GM18519 (cell line): Measurements from ENCODE around the gene STK4.

Experiments used
- ATAC-seq: cut with Tn5 transposase; IDR thresholded peaks from one replicate; pipeline ENCODE4 v1.9.1; 2021; ENCODE audit warnings: mild to moderate bottlenecking, moderate library complexity; ENCODE audit not compliant: unreplicated experiment, low FRiP score

The STK4 gene

DNA sequence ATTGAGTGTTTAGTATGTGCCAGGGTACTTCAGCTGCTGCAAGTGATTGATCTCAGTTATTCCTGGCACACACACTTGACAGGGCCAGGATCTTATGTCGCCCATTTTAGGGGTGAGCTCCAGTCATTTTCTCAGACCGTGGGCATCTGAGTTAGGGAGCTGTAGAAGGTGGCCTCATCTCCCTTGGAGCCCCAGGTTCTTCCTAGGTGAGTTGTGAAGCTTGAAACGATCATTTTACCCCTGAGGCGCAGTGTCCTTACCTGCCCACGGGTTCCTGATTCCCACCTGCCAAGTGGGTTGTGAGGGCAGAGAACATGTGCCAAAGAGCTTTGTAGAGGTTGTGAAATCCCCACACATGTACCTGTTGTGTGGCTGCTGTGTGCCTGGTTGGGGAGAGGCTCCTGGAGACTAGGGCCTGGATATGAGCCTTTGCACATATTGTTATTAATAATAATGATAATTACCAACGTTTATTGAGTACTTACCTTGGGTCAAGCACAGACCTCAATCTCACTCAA, 135.1 kb downstream of the STK4 start:
- ATAC-seq, result no peak

DNA sequence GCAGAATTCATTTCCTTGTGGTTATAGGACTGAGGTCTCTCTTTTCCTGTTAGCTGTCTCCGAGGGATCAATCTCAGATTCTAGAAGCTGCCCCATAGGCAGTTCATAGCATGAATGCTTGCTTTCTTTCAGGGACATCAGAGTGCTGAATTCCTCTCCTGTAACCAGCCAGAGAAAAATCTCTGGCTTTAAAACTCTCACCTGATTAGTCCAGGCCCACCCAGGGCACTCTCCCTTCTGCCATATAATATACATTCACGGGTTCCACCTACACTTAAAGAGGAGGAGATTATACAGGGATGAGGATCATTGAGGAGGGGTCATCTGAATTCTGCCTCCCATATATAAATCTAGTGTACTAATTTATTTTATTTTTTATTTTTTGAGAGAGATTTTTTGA, 136.8 kb downstream of the STK4 start:
- no peak for ATAC-seq

DNA sequence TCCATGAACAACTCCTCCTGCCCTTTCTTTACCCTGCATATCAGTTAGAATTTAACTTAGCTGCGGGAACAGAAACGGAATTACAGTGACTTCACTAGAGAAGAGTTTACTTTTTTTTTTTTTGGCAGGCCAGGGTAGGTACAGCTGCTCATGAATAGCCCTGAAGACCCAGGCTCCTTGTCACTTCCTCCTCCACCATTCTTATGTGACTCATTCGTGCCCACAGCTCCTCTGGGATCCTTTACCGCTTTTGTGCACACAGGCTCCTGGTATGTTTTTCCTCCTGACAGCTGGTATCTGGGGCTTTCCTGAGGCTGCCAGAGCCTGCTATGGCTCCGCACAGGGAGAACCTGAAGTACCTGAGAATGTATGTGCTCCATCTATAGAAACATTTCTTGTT, 138.5 kb downstream of the STK4 start:
- no peak for ATAC-seq

DNA sequence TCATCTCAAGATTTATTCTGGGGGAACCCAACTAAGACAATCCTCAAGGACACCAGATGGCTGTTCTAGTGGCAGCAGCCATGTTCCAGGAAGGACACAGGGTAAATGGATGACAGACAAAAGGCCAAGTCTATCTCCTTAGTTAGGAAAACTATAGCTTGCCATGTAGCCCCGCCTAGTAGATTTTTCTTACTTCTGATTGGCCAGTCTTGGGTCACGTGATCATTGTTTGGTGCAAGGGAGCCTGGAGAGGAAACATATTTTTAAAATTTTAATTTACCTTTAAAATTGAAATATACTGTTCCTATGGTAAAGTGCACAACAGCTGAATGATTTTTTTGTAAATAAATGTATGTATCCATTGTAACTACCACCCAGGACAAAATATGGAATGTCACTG, 139.0 kb downstream of the STK4 start:
- no peak for ATAC-seq

DNA sequence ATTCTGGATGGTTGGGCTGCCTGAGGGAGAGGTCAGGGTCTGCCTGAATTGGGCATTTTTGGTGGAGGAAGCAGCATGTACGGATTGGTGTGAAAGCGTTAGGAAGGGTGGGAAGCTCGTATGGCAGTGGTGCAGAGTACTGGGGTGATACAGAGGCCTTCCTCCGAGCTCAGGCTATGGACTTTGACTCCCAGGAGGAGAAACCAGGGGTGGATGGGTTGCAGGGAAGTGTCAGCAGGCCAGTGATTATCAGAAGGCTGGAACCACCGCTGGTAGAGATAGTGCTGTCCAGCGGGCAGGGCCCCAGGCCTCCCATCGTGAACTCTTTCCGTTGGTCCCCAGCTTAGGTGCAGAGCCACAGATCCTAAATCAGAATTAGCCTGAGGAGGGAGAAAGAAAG, 143.3 kb downstream of the STK4 start:
- no peak for ATAC-seq

DNA sequence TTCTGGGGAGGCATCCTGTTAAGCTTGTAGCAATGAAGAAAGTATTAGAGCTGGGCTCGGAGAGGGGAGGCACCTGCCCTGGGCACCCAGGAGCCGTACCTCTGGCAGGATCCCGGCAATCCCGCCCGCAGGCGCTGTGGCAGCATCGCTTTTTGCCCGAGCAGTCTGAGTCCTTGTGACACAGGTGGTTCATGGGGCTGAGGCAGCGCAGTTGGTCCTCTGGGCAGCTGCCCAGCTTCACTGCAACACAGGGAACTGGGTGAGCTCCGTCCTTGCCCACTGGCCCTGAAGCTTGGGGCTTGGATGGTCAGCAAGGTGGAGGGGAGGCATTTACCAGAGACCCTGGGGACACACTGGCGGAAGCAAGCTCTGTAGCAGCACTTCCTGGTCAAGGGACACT, 144.0 kb downstream of the STK4 start:
- no peak for ATAC-seq

DNA sequence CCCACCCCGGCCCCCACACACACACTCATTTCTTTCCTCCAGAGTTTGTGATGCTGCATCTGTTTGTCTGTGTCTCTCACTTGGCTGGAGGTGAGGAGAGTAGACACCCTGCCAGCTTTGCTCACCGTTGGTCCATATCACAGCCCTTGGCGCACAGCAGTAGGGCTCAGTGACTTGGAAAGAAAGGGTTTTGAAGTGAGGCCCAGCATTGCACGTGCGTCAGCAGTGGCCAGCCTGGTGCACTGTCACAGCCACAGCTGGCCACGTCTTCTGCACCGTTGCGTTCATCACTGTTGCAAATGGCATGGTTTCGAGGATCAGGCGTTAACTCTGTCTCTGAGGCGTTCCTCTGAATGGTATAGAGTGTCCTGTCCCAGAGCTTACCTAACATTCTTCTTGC, 145.0 kb downstream of the STK4 start:
- no peak for ATAC-seq

DNA sequence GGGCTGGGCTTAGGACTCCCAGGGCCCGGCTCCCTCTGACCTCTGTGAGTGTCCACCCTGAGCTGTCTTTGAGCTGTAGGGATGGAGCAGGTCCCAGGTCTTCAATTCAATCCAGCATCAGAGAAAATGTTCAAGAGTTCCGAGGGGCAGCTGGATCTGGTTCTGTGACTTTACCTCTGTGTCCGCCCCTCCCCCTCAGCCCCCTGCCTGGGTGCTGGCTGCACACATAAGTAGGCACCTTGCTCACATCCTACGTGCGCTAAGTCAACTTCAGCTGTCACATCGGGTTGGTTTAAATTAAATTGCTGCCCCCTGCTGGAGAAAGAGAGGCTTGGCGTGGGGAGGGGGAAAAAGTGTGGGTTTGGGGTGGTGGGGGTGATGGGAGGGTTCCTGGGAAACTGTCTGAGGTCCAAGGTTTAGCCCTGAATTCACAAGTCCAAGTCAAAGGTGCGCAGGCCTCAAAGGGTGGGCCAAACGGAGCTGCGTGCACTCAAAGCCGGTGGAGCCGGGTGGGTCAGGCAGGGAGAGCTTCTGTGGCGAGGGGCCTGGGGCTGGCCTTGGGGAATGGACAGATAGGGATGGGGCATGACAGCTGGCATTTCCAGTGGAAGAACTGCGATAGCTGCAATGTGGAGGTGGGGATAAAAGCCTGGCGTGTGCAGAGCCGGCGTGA, 145.6 kb downstream of the STK4 start:
- no peak for ATAC-seq

DNA sequence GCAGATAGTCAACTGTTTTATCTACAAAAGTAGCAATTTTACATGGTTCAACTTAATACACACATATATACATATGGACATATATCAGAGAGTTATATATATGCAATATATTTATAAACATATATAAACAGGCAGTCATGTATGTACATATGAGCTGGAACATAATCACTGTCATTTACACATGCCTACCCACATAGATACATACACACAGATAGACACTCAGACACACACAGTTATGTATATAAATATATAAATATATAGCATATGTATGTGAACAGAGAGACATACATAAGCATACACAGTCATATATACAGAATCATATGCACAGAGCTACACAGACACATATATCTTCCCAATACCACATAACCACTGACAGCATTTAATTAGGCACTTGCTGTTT, 146.4 kb downstream of the STK4 start:
- ATAC-seq, result no peak

DNA sequence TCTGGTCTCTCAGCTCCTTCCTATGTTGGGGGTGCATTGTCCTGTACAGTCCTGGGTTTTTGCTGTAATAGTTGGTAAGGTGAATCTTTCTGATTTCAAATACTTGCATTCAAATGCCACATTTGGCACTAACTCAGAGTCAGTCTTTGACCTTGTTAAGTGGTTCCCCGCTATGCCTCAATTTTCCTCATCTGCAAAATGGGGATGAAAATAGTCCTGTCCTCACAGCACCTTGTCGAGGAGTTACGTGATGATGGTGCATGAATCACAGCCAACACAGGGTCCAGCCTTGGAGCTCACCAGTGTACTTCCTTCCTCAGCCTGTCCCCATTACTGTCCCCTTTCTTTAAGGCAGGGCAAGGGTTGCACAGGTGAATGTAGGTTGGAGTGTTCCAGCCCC, 147.6 kb downstream of the STK4 start:
- no peak for ATAC-seq

DNA sequence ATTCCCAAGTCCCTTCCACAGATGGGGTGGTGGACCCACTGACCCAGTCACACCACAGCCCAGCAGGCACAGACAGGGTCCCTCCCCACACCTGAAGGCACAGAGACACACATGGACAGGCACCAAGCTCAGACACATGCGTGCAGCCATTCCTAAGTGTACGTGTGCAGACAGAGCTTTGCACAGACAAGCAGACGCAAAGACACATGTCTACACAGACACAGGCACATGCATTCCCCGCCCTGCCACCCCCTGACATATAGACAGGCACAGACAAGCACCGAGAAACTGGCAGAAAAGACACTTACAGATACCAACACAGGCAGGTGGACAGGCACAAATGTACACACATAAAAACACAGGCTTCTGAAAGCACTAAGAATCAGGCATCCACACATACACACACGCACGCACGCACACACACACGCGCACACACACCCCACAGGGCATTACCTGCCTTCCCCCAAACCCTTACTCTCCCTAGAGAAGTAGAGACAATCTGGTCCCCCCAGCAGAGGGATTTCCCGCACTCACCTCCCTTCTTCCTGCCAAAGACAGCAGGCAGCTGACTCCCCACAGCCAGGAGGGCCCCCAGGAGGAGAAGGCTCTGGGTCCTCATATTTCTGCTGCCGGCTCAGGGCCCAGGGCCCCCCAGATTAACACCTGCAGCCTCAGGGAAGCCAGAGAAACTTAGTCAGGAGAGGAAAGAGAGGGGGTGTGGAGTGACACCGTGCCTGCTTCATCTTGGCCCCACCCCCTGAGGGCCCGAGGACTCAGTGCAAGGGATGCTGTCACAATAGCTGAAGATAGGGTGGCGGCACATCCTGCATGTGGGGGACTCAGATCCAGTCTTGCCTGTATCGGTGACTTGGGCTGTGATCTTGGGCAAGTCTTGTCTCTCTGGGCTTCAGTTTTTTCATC, 148.4 kb downstream of the STK4 start, which contains the start of gene WFDC5:
TSS of gene WFDC5 (minus strand) at position 710 of the 921 bp plus-strand sequence. CDS start at position 619, 91 bp downstream.
- no peak for ATAC-seq

DNA sequence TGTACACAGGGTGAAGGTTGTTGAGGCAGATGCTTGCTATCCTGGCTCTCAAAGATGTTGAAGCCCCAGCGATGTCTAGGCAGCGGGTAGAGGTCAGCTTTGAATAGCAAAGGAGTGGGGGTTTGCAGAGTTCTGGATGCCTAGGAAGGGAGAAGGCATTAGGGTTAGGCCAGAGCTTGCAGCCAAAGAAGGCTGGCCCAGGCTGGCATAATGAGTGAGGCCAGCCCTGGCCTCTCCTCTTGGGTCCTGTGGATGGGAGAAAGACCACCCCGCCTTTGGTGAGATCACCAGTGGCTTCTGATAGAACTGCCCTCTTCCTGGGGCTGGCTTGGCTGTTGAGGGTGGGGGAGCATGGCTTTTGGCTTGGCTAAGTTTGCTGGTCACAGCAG, 149.1 kb downstream of the STK4 start:
- ATAC-seq, result no peak

DNA sequence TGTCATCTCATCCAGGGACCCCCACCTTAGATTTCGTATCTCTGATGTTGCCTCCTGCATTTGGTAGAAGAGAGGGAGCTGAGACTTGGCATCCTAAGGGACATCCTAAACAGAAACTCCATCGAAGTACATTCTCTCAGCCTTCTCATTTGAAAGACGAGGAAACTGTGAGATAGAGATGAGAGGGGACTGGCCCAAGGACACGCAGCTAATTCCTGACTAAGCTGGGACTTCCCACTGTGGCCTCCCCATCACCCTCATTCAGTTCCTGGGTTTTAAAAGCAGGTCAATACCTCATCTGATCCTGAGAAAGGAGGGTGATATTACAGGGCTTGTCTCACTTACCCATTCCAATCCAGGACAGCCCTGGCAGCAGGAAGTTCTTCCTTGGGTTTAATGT, 149.5 kb downstream of the STK4 start:
- no peak for ATAC-seq

DNA sequence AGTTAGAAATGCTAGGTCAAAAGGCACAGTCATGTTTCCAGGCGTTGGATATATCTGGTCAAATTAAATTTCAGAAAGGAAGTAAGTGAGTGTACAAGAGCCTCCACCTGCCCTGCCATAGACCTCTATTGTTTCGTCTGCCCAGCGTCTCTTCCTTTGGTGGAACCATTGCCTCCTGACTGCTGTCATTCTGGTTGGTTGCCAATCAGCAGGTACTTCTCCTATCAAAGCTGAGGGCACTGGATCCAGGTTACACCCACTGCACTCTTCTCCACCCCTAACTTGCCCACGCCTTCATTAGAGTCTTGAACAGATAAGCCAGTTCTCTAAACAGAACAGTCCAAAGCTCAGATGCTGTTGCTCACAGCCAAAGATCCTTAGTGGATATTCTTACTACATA, 151.3 kb downstream of the STK4 start:
- no peak for ATAC-seq

DNA sequence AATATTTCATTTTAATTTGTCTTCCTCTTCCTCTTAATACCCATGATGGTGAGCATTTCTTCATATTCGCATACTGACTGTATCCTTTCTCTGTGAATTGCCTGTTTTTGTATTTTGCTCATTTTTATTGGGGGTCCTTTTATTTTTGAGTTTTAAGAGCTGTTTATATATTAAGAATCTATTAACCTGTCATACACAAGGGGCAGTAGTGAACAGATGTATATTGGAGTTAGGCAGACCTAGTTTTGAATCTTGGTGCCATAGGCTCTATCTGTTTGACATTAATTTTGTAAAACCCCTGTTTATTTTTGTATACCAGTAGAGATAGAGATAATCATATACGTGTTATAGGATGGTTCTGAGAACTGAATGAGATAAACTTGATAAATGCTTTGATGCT, 151.7 kb downstream of the STK4 start:
- ATAC-seq, result no peak

DNA sequence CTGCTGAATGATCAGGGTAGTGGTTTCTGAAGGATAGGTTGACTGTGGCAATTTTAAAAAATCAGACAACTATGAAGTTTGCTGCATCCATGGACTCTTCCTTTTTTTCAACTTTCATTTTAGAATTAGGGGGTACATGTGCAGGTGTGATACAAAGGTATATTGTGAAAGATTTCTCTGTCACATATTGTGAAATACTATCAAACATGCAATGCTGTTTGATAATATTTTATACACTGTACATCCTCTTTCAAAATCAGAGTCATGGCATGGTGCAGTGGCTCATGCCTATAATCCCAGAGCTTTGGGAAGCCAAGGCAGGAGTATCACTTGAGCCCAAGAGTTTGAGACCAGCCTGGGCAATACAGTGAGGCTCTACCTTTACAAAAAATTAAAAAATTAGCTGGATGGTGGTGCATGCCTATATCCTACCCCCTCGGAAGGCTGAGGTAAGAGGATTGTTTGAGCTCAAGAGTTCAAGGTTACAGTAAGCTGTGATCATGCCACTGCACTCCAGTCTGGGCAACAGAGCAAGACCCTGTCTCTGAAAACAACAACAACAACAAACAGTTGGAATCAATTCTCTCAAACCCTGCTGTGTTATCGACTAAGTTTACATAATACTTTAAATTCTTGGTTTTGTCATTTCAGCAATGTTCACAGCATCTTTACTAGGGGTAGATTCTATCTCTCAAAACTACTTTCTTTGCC, 153.4 kb downstream of the STK4 start:
- ATAC-seq, result no peak

DNA sequence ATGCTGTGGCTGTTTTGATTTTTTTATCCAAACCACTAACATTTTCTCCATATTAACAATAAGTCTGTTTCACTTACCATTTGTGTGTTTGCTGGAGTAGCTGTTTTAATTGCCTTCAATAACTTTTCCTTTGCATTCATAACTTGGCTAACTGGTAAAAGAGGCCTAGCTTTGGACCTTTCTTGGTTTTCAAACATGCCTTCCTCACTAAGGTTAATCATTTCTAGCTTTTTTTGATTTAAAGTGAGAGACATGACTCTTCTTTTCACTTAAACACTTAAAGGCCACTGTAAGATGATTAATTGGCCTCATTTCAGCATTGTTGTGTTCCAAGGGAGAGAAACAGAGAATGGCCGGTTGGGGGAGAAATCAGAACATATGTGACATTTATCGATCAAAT, 155.1 kb downstream of the STK4 start:
- no peak for ATAC-seq

DNA sequence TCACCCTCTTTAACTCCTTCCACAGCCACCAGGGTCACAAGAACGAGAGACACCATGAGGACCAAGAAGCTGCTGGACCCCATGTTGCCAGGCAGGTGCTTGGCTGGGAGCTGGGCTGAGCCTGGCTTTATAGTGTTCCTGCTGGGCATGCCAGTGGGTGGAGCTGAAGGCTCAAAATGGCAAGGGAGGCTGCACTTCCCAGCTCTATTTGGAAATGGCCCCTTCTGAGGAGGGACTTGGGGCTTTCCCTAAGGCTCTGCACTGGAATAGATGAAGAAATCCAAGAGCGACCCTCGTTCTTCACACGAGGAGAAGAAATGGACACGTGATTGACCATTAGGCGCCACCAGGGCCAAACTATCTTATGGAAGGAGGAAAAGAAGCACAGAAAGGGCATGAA, 158.1 kb downstream of the STK4 start, which contains the start of gene WFDC12:
TSS of gene WFDC12 (minus strand) at position 101 of the 400 bp plus-strand sequence. CDS start at position 83, 18 bp downstream.
- no peak for ATAC-seq

DNA sequence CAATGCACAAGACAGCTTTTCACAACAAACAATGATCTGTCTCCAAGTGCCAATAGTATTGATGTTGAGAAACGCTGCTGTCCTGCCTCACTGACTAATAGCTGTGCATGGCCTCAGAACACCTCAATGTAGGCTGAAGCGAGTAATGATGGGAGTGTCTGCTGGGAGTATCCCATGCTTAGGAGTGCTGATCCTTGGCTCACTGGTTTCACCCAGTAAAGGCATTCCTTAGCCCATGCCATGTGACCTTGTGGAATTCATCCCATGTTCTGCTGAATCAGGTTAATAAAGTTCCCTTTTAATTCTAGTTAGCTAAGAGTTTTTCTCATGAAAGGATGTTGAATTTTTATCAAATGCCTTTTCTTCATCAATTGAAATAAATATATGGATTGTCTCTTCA, 161.8 kb downstream of the STK4 start:
- ATAC-seq, result no peak
